Measurements from ENCODE around the gene TICAM1.
"Not testable (repeated sequence)": the region's sequence is repeated elsewhere in the genome, so short reads cannot be mapped to it uniquely, and the experiment has no call there.

- TF ChIP-seq POLR2A, TAF1 (IDR thresholded peaks at IDR 0.05; ENCODE audit: low read depth, low read length): not testable (repeated sequence)
These were observed 448 bp upstream of the TICAM1 start for GRCh38 chr19:4831979-4832340.

All from GM12891 (cell line).